ENCODE data around the gene TNFSF15.
"Not testable (repeated sequence)": the region's sequence is repeated elsewhere in the genome, so short reads cannot be mapped to it uniquely, and the experiment has no call there.

- TF ChIP-seq, protein P1, sequence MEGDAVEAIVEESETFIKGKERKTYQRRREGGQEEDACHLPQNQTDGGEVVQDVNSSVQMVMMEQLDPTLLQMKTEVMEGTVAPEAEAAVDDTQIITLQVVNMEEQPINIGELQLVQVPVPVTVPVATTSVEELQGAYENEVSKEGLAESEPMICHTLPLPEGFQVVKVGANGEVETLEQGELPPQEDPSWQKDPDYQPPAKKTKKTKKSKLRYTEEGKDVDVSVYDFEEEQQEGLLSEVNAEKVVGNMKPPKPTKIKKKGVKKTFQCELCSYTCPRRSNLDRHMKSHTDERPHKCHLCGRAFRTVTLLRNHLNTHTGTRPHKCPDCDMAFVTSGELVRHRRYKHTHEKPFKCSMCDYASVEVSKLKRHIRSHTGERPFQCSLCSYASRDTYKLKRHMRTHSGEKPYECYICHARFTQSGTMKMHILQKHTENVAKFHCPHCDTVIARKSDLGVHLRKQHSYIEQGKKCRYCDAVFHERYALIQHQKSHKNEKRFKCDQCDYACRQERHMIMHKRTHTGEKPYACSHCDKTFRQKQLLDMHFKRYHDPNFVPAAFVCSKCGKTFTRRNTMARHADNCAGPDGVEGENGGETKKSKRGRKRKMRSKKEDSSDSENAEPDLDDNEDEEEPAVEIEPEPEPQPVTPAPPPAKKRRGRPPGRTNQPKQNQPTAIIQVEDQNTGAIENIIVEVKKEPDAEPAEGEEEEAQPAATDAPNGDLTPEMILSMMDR (IDR thresholded peaks at IDR 0.05; ENCODE audit: low read depth, low read length) = not testable (repeated sequence)
- not testable (repeated sequence) for TF ChIP-seq EZH2phosphoT487 (IDR thresholded peaks at IDR 0.05; ENCODE audit: low read depth)
Measured at GRCh38 chr9:114735139-114735538, 70.7 kb downstream of the TNFSF15 start.
